ENCODE results near the gene PCMTD2. TPM values are rescaled to one million over a fixed set of nuclear protein-coding genes. Genes with fewer than 3 reads are reported as not detected.
"Not testable (repeated sequence)": the region's sequence is repeated elsewhere in the genome, so short reads cannot be mapped to it uniquely, and the experiment has no call there.

PCMTD2 gene
- polyA plus RNA-seq, 1 donor = 83.8 TPM

DNA sequence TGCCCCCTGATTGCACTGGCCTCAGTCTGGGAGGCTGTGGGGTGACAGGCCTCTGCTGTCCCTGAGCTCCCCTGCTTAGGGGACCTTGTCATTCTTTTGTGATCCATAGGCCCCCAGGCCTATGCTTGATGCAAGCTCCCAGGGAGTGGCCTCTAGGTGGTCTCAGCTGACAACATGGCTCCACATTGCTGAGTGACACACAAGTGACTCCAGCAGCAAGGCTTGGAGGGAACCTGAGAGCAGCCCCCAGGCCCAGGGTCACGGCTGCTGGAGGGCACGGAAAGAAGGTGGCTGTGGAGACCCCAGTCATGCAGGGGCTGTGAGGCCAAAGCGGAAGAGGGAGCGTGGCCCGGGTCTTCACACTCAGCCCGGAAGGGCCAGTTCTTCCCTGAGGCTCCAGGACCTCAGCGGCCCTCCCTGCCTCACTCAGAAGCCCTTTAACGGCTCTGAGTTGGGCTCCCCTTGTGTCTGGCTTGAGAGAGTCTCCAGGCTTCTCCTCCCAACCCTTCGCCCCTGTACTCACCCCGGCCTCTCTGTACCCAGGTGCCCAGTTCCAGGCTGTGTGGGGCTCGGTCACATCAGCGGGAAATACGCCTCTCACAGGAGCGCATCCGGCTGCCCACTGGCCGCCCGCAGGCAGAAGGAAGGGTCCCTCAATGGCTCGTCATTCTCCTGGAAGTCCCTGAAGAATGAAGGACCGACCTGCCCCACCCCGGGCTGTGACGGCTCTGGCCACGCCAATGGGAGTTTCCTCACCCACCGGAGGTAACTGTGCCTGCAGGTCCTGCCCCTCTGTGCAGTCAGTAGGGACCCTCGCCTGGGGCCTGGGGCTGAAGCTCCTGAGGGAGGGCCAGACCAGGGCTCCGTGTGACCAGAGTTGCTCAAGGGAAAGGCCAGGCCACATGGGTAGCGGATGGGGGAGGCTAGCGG lies 23.7 kb upstream of the PCMTD2 start:
- Histone ChIP-seq H3K27ac (ENCODE audit: low read length) (no peak overlapping the region), H3K36me3 (ENCODE audit: control insufficient read depth, insufficient read depth, low read length) (no peaks in the 10 kb centered on the region), H3K9me3 (ENCODE audit: control insufficient read depth, low read depth, low read length) (no peaks in the 10 kb centered on the region), H3K4me1 (ENCODE audit: control insufficient read depth, insufficient read depth, low read length) (peaks cover 29% of the 10 kb centered on the region), H3K4me3 (ENCODE audit: low read length) (no peak overlapping the region), H3K27me3 (ENCODE audit: control insufficient read depth, insufficient read depth, low read length) (no peaks in the 10 kb centered on the region)
- WGBS (ENCODE audit: insufficient coverage, low lambda C conversion rate) = 80% methylated on average over 1 of the region's 27 CpGs
- no peak for DNase-seq

DNA sequence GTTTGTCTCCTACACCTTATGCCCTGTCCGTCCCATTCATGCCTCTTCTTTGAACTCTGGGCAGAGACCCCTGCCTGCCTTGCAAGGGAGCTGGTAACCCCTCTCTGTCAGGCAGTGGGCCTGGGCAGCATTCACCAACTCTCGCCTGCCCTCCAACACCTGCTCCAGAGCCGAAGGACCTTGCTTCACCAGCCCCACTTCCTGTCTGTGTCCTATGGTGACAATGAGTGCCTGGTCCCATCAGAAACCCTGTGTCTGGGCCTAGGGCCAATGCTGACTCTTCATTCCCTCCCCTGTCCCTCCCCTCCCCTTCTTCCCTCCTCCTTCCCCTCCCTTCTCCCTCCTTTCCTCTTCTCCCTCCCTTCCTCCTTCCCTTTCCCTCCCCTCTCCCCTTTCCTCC lies 22.8 kb upstream of the PCMTD2 start:
- WGBS (ENCODE audit: insufficient coverage, low lambda C conversion rate) = no CpG with 5 or more reads among the region's 3 CpGs
- DNase-seq = no peak
- Histone ChIP-seq H3K27ac (ENCODE audit: low read length) (no peak overlapping the region), H3K4me1 (ENCODE audit: control insufficient read depth, insufficient read depth, low read length) (peaks cover 25% of the 10 kb centered on the region), H3K4me3 (ENCODE audit: low read length) (no peak overlapping the region), H3K9me3 (ENCODE audit: control insufficient read depth, low read depth, low read length) (no peaks in the 10 kb centered on the region), H3K36me3 (ENCODE audit: control insufficient read depth, insufficient read depth, low read length) (no peaks in the 10 kb centered on the region), H3K27me3 (ENCODE audit: control insufficient read depth, insufficient read depth, low read length) (no peaks in the 10 kb centered on the region)

DNA sequence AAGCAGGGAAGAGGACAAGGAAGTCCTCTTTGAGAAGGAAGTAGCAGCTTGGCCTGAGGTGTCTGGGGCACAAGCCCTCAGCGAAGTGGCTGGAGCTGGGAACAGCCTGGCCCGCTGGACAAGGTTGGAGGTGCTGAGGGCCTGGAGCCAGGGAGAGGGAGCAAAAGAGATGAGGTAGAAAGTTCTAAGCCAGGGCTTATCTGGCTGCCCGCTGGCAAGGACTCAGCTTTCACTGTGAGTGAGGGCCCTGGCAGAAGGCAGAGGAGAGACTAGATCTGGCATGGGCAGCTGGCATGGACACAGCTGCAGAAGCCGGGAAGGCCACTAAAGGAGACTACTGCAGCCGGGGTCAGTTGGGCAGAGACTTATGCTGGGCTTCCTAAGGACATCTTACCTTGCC lies 21.8 kb upstream of the PCMTD2 start:
- no peaks in the 10 kb centered on the region for H3K27me3 ChIP-seq (ENCODE audit: control insufficient read depth, insufficient read depth, low read length)
- no peak overlapping the region for H3K4me3 ChIP-seq (ENCODE audit: low read length)
- no CpG with 5 or more reads among the region's 5 CpGs for WGBS (ENCODE audit: insufficient coverage, low lambda C conversion rate)
- no peaks in the 10 kb centered on the region for H3K36me3 ChIP-seq (ENCODE audit: control insufficient read depth, insufficient read depth, low read length)
- no peak overlapping the region for H3K27ac ChIP-seq (ENCODE audit: low read length)
- H3K4me1 ChIP-seq (ENCODE audit: control insufficient read depth, insufficient read depth, low read length) = peaks cover 18% of the 10 kb centered on the region
- DNase-seq = no peak
- no peaks in the 10 kb centered on the region for H3K9me3 ChIP-seq (ENCODE audit: control insufficient read depth, low read depth, low read length)

DNA sequence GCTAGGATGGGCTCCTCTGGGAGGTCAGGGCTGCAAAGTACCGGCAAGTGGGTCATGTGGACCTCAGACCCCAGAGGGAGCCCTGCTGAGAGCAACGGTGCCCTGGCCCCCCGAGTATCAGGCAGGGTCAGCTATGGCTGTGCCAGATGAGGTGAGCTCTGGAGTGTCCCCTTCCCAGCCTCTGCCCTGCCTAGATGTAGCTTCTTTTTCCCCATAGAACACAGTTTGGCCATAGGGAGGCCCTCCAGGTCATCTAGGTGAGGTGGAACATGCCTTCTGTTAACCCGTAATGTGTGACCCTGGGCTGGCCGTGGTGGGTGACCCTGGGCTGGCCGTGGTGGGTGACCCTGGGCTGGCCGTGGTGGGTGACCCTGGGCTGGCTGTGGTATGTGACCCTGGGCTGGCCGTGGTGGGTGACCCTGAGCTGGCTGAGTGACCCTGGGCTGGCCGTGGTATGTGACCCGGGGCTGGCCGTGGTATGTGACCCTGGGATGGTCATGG lies 21.2 kb upstream of the PCMTD2 start:
- no CpG with 5 or more reads among the region's 11 CpGs for WGBS (ENCODE audit: insufficient coverage, low lambda C conversion rate)
- H3K27me3 ChIP-seq (ENCODE audit: control insufficient read depth, insufficient read depth, low read length) = no peaks in the 10 kb centered on the region
- peaks cover 12% of the 10 kb centered on the region for H3K4me1 ChIP-seq (ENCODE audit: control insufficient read depth, insufficient read depth, low read length)
- no peaks in the 10 kb centered on the region for H3K36me3 ChIP-seq (ENCODE audit: control insufficient read depth, insufficient read depth, low read length)
- no peak overlapping the region for H3K27ac ChIP-seq (ENCODE audit: low read length)
- no peak overlapping the region for H3K4me3 ChIP-seq (ENCODE audit: low read length)
- no peaks in the 10 kb centered on the region for H3K9me3 ChIP-seq (ENCODE audit: control insufficient read depth, low read depth, low read length)
- DNase-seq = no peak

DNA sequence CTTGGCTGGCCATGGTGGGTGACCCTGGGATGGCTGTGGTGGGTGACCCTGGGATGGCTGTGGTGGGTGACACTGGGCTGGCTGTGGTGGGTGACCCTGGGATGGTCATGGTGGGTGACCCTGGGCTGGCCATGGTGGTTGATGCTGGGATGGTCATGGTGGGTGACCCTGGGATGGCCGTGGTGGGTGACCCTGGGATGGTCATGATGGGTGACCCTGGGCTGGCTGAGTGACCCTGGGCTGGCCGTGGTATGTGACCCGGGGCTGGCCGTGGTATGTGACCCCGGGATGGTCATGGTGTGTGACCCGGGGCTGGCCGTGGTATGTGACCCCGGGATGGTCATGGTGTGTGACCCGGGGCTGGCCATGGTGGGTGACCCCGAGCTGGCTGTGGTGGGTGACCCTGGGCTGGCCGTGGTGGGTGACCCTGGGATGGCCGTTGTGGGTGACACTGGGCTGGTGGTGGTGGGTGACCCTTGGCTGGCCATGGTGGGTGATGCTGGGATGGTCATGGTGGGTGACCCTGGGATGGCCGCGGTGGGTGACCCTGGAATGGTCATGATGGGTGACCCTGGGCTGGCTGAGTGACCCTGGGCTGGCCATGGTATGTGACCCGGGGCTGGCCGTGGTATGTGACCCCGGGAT lies 20.5 kb upstream of the PCMTD2 start:
- not testable (repeated sequence) for H3K36me3 ChIP-seq (ENCODE audit: control insufficient read depth, insufficient read depth, low read length); DNase-seq; H3K27ac ChIP-seq (ENCODE audit: low read length); H3K4me3 ChIP-seq (ENCODE audit: low read length); H3K27me3 ChIP-seq (ENCODE audit: control insufficient read depth, insufficient read depth, low read length); H3K4me1 ChIP-seq (ENCODE audit: control insufficient read depth, insufficient read depth, low read length); H3K9me3 ChIP-seq (ENCODE audit: control insufficient read depth, low read depth, low read length)
- WGBS (ENCODE audit: insufficient coverage, low lambda C conversion rate) = no CpG with 5 or more reads among the region's 17 CpGs

DNA sequence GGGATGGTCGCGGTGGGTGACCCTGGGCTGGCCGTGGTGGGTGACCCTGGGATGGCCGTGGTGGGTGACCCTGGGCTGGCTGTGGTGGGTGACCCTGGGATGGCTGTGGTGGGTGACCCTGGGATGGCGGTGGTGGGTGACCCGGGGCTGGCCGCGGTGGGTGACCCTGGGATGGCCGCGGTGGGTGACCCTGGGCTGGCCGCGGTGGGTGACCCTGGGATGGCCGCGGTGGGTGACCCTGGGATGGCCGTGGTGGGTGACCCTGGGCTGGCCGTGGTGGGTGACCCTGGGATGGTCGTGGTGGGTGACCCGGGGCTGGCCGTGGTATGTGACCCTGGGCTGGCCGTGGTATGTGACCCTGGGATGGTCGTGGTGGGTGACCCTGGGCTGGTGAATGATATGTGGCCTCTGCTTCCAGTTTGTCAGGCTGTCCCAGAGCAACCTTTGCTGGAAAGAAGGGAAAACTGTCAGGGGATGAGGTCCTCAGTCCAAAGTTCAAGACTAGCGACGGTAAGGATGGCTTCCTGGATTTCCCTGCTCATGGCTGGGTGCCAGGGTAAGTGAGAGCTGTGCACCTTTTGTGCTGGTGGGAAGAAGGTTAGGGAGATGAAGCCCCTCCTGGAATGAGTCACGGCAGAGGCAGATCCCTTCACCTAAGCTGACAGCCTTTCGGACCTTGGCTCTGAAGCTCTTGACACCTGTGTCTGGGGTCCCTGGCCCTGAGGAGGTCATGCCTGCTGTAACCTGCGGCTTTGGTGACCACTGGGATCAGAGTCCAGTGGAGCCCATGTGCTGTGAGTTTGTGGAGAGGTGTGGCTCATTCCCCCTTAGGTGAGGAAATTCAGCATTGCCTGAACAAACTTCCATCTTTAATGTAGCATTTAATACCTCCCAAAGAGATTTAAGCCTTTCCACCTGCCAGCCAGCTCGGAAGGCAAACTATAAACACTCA lies 19.1 kb upstream of the PCMTD2 start:
- DNase-seq = peak; percentile 56 to 72
- no peaks in the 10 kb centered on the region for H3K36me3 ChIP-seq (ENCODE audit: control insufficient read depth, insufficient read depth, low read length)
- no peak overlapping the region for H3K4me3 ChIP-seq (ENCODE audit: low read length)
- no CpG with 5 or more reads among the region's 27 CpGs for WGBS (ENCODE audit: insufficient coverage, low lambda C conversion rate)
- H3K4me1 ChIP-seq (ENCODE audit: control insufficient read depth, insufficient read depth, low read length) = peaks cover 7% of the 10 kb centered on the region
- H3K27ac ChIP-seq (ENCODE audit: low read length) = no peak overlapping the region
- no peaks in the 10 kb centered on the region for H3K27me3 ChIP-seq (ENCODE audit: control insufficient read depth, insufficient read depth, low read length)
- no peaks in the 10 kb centered on the region for H3K9me3 ChIP-seq (ENCODE audit: control insufficient read depth, low read depth, low read length)

DNA sequence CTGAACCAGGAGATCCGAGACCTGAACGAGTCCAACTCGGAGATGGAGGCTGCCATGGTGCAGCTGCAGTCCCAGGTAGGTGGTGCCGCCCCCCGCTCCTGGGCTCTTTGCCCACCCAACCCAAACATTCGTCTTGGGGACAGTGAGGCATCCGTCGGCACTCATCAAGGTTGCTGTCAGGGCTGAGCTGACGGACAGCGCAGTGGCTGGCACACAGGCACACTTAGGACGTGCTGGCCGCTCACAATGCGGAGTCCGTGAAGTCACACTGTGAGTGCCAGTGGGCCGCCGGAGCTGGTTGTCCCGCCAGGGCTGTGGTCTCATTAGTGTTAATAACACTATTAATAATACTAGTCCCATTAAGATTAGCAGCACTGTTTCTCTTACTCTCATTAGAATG lies 18.2 kb upstream of the PCMTD2 start:
- no peak overlapping the region for H3K27ac ChIP-seq (ENCODE audit: low read length)
- no peaks in the 10 kb centered on the region for H3K27me3 ChIP-seq (ENCODE audit: control insufficient read depth, insufficient read depth, low read length)
- H3K4me1 ChIP-seq (ENCODE audit: control insufficient read depth, insufficient read depth, low read length) = peaks cover 7% of the 10 kb centered on the region
- H3K36me3 ChIP-seq (ENCODE audit: control insufficient read depth, insufficient read depth, low read length) = no peaks in the 10 kb centered on the region
- no peak overlapping the region for H3K4me3 ChIP-seq (ENCODE audit: low read length)
- no peak for DNase-seq
- no CpG with 5 or more reads among the region's 17 CpGs for WGBS (ENCODE audit: insufficient coverage, low lambda C conversion rate)
- no peaks in the 10 kb centered on the region for H3K9me3 ChIP-seq (ENCODE audit: control insufficient read depth, low read depth, low read length)

DNA sequence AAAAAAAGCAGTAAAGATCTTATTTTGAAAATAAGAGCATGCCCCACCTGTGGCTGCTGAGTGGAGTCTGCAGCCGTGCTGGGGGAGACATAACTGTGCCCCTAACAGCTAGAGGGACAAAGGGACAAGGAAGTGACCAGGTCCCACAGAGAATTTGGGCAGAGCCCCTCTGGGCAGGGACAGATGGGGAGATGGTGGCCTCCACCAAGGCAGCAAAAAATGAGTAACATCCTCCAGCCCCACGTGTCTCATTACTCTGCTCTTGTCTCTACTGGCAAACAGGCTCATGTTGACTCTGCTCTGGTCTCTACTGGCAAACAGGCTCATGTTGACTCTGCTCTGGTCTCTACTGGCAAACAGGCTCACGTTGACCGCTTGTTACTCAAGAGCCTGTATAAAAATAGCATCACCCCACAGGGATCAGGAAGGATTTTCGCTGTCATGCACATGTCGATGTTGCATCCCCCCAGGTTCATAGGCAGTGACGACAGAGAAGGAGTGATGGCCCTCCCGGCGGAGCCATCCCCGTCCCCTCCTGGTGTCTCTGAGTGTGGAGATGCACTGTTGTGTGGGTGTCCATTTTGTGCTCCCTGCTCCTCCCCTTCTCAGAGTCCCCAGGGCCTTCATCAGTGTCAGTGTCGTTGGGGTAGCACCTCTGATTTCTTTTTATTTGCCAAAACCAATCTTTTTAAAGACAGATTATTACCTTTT lies 17.3 kb upstream of the PCMTD2 start:
- no peaks in the 10 kb centered on the region for H3K9me3 ChIP-seq (ENCODE audit: control insufficient read depth, low read depth, low read length)
- no peak overlapping the region for H3K27ac ChIP-seq (ENCODE audit: low read length)
- peaks cover 7% of the 10 kb centered on the region for H3K4me1 ChIP-seq (ENCODE audit: control insufficient read depth, insufficient read depth, low read length)
- H3K4me3 ChIP-seq (ENCODE audit: low read length) = no peak overlapping the region
- no peaks in the 10 kb centered on the region for H3K27me3 ChIP-seq (ENCODE audit: control insufficient read depth, insufficient read depth, low read length)
- no peak for DNase-seq
- H3K36me3 ChIP-seq (ENCODE audit: control insufficient read depth, insufficient read depth, low read length) = no peaks in the 10 kb centered on the region
- WGBS (ENCODE audit: insufficient coverage, low lambda C conversion rate) = 83% methylated on average over 1 of the region's 11 CpGs

DNA sequence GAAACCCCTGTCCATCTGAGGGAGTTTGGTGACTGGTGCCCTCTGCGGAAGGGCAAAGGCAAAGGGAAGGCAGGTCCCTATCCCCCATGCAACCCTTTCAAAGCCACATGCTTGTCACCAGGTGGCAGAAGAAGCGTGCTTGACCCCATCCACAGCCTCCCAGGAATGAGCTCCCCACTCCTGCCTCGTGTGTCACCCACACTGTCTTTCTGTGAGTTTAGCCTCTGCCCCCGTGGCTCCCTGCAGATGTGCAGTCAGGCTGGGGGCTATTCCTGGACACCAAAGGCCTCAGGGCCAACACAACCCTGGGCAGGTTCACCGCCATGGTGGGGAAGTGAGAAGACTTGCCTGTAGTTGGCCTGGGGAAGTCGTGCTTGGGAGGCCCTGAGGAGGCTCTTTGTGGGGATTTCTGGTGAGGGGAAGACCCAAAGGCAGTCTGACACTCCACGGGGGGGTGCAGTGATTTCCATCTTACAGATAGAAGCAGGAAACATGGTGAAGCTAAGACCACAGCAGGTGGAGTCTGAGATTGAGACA lies 16.6 kb upstream of the PCMTD2 start:
- H3K27me3 ChIP-seq (ENCODE audit: control insufficient read depth, insufficient read depth, low read length) = no peaks in the 10 kb centered on the region
- peaks cover 7% of the 10 kb centered on the region for H3K4me1 ChIP-seq (ENCODE audit: control insufficient read depth, insufficient read depth, low read length)
- no peaks in the 10 kb centered on the region for H3K36me3 ChIP-seq (ENCODE audit: control insufficient read depth, insufficient read depth, low read length)
- DNase-seq = no peak
- no peak overlapping the region for H3K4me3 ChIP-seq (ENCODE audit: low read length)
- H3K9me3 ChIP-seq (ENCODE audit: control insufficient read depth, low read depth, low read length) = no peaks in the 10 kb centered on the region
- WGBS (ENCODE audit: insufficient coverage, low lambda C conversion rate) = no CpG with 5 or more reads among the region's 7 CpGs
- H3K27ac ChIP-seq (ENCODE audit: low read length) = no peak overlapping the region

Measured in large intestine (tissue), 3 donors.